Brain pericyte (primary cell): ENCODE measurements around the gene TMEM121.

Experiments used
- DNase-seq: peaks from one replicate; pipeline ENCODE4 v3.0.0-alpha.2; 2012; ENCODE audit warnings: low read depth, low spot score

TMEM121 gene

DNA sequence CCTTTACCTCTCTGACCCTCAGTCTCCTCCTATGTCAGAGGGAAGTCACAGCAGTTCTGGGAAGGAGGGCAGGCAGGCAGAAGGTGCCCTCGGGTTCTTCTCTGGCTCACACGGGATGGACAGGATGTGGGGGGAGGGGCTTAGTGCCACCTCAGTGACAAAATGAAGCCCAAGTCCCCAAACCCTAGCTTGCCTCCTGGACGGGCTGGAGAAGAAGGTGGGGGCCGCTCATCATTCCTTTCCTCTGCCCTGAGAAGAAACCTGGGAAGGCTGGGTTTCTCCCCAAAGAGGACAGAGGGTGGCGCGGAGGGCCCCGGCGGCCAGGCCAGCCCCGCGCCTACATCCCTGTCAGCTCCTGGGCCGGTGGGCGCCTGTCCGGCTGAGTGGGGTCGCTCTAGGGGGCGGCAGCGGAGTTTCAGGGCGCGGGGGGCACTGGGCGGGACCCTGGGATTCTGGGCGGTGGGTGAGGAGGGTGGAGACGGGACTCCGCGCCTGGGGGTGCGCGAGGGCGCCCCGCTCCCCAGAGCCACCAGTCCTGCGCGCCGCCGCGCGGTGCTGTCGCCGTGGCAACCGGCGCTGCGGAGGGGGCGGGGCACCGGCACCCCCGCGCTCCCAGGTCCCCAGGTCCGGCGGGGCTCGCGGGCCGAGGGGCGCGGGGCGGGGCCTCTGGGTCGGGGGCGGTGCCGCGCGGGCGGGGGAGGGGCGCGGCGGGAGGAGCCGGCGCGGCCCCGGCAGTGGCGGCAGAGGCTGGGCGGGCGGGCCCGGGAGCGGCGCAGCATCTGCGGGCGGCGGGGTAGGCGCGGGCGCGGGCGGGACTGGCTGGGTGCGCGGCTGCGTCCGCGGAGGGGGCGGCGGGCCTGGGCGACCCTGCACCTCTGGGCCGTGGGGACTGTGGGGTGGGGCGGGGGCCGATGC, at the start of gene TMEM121:
TSS of gene TMEM121 (plus strand) at position 723 of the 915 bp plus-strand sequence. CDS start 2,252 bp downstream, outside the sequence.
- no peak for DNase-seq

DNA sequence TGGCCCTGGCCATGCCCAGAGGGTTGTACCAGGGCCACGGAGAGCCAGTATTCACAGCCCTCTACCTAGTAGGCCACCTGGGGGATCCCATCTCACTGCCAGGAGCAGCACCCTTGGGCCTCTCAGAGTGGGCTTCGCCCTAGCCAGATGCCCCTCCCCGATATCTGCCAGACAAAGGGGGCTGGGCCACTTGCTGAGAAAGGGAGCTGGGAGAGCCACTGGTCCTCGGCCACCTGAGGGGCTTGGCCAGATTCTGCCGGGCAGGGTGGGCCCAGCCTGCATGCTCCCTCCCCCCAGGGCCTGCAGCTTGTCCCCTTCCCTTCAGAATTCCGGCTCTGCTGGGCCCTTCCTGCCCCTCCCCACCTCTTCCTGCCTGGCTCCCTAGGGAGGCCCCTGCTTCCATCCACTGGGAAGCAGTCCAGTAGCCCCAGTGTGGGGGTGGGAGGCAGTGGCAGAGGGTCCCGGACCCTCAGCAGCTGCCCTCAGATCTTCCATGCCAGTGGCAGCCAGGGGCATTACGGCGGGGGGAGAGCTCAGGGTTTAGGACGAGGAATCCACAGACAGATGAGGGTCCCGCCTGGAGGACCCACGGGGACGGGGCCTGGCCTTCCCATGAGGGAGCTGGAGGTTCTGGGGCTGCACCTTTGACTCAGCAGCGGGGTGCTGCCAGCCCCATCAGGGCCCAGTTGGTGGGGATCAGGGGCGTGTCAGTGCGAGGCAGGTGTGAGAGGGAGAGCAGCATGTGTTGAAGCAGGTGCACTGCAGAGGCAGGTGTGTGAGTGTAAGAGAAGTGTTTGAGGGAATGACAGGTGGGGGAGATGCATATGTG, 49.3 kb upstream of the TMEM121 start:
- DNase-seq: no peak

DNA sequence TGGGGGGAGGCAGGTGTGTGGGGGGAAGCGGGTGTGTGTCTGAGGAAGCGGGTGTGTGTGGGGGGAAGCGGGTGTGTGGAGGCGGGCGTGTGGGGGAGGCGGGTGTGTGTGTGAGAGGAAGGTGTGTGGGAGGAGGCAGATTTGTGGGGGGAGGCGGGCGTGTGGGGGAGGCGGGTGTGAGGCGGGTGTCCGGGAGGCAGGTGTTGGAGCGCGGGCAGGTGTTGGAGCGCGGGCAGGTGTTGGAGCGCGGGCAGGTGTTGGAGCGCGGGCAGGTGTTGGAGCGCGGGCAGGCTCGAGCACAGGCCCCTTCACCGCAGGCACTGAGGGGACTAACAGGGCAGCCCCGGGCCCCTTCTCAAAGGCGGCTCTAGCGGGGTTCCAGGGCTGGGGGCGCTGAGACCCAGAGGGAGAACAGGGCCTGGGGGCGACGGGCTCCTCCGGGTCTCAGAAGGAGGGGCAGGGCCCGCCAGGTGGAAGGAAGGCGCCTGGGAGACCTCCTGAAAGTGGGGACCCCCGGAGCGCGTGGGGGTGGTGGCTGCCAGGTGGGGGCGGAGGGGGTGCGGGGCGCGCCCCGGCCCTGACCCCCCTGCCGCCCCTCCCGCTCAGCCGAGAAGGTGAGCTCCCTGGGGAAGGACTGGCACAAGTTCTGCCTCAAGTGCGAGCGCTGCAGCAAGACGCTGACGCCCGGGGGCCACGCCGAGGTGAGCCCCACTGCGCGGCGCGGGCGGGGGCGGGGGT, 48.6 kb upstream of the TMEM121 start:
- no peak for DNase-seq

DNA sequence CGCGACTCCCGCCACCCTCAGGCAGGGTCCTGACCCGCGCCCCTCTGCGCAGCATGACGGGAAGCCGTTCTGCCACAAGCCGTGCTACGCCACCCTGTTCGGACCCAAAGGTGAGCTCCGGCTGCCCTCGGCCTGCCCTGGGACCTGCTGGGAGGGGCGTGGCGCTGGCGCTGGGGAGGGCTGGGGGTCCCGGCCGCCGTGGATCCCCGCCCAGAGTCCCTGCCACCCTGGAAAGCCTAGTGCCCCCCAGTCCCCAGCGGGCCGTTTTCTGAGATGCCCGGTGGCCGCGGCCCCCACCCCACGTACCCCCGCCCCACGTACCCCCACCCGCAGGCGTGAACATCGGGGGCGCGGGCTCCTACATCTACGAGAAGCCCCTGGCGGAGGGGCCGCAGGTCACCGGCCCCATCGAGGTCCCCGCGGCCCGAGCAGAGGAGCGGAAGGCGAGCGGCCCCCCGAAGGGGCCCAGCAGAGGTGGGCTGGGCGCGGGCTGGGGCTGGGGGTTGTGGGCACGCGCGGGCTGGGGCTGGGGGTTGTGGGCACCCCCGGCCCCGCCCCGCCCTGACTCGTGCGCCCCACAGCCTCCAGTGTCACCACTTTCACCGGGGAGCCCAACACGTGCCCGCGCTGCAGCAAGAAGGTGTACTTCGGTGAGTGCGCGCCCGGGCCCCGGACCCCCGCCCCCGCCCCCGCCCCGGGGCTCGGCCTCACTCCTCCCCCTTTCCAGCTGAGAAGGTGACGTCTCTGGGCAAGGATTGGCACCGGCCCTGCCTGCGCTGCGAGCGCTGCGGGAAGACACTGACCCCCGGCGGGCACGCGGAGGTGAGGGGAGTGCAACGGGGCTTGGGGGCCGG, 47.8 kb upstream of the TMEM121 start:
- DNase-seq: no peak

DNA sequence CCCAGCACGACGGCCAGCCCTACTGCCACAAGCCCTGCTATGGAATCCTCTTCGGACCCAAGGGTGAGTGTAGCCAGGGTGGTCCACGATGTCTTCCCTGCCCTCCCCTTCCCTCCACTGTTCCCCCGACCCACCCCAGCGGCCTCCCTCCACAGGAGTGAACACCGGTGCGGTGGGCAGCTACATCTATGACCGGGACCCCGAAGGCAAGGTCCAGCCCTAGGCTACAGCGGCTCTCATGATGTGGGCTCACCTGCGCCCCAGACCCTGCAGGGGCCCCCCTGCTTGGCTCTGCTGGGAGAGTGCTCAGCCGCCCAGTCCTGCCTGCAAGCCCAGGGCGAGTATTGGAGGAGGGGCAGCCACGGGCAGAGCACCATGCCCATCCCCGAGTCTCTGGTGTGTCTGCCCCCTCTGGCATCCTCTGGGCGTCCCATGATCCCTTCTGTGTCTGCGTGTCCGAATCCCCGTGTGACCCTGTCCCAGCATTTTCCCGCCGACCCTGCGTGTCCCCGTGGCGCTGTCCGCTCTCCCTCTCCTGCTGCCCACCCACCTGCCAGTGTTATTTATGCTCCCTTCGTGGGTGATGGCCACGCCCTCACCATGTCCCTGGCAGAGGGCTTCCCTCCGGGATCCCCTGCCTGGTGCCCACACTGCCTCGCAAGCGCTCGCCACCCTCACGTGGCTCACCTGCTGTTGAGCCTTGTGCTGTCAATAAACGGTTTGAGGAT, 46.8 kb upstream of the TMEM121 start:
- DNase-seq: no peak

DNA sequence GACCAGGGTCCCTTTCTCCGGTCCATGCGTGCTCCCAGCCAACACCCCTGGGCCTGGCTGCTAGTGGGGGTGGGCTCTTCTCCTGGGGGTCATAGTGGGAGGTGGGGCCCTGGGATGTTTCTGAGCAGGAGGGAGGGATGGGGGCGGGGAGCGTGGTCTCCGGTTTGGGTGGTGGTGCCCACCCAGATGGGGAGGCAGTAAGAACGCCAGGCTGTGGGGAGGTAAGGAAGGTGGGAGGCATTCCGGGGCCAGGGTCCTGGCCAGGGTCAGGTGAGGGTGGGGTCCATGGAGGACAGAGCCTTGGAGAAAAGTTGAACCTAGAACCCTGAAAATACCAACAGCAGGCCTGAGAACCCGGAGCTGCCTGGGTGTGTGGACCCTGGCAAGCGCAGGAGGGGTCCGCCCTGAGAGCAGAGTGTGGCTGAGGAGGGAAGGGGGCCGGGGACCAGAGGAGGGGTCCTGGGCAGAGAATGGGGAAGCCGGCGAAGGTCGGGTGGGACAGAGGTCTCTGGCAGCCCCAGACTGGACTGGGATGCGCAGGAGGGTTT, 46.1 kb upstream of the TMEM121 start:
- no peak for DNase-seq

DNA sequence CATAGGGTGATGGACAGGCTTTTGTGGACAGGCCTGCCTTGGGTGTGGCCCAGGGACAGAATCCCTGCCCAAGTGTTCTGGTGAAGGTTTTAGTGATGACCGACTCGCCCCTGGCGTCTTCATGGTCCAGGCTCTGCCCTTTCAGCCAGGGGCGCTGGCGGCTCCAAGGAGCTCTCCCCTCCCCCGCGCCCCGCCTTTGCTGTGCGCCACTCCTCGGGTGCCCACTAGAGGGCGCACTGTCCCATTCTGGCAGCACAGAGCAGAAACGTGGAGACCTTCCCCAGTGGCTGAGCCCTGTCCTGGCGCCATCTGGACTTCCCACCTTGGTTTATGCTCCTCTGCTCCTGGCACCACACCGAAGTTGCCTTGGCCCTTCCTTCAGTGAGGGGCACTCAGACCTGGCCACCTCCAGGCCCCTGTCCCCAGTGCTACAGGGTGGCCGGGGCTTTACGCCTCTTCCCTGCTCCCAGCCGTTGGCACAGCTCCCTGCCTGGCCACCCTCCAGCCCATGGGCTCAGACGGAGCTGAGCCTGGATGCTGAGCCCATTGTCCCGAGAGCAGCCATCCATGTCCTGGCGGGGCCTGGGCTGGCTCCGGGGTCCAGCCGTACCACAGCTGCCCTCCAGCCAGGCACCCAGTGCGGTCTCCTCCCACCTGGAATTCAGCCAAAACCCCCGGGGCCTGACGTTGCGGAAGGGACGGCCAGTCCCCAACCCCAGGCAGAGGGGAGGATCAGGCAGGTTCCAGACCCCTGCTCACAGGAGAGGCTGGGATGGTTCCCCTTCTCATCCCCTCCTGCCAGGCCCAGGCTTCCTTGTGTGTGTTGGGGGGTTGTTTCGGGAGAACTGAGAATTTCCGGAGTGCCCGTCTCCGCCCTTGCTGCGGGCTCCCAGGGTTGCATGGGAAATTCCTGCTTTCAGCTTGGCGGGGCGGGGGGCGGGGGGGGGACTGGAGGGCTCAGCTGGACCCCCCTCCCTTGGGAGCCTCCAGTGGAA, 45.3 kb upstream of the TMEM121 start:
- peak; percentile 62 for DNase-seq

DNA sequence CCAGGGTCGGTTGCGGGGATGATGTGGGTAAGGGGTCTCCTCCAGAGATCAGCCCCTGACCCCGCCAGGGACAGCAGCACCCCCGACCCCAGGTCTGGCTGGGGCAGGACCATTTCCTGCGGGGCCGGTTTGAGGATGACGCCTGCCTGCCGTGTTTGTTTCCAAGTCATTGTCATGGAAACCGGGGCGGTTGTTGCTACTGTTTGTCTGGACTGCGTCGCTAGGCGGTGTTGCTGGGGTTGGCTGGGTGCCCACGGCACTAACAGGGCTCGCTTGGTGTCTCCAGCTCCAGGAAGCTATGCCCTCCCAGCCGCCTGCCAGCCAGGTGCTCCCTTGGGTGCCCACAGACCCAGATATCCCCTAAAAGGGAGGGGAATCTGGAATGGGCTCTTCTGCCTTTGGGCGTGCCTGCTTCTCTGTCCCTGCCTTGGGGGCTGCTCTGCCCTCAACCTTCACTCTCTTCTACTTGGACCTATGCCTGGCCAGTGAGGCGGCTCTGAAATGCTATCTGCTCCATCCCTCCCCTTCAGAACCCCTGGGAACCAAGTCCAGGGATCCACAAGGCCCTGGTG, 44.4 kb upstream of the TMEM121 start:
- DNase-seq: peak; percentile 65

DNA sequence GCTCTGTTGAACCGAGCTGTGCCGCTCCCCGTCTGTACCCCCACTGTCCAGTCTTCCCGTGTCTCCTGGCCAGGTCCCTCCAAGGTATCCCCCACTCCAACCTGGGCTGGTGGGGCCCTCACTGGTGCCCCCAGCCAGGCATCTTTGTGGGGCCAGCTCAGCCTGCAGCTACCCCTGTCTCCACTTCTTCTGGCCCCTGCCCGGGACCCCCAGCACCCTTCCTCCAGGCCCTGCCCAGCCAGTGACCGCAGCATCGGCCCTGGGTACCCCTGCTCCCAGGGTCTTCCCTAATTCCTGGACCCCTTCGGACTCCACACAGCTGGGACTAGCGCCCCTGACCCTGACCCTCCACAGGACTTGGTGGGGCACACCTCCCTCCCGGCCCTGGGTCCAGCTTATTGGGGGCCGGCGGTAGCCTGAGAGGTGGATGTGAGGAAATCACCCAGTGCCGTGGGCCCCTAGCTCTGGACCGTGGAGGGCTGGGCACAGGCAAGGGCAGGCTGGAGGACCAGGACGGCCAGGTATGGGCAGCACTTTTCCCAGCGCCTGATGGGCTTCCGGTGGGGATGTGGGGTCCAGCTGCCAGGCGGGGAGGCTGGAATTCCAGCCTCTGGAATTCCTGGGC, 43.8 kb upstream of the TMEM121 start:
- no peak for DNase-seq

DNA sequence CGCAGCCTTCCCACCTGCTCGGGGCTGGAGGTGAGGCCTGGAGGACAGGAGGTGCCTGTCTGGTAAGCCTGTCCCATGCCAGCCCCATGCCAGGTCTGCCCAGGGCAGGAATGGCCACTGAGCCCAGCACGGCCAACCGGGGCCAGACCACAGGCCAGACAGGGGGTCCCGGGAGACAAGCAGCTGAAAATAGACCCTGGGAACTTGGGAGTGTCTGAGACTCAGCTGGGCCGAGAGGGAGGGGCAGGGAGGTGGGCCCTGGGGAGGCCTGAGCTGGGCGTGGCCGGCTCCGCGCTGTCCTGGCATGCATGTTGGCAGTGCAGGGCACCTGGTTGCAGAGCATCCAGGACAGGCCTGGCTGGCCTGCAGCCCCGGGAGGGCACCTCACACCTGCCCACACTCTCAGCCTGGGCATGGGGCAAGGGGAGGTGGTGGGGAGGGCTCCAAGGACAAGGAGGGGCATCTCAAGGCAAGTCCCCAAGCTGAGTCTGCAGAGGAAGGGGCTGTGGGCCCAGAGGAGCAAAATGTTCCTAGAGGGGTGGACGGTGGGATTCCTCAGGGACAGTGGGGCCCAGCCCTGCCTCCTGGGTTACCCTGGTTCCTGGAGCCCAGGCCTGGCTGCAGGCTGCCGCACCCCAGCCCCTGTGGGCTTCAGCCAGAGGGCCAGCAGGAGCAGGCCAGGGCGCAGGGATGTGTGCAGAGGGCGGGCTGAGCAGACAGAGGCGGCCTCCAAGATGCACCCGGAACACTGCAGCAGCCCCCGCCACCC, 42.9 kb upstream of the TMEM121 start:
- no peak for DNase-seq

DNA sequence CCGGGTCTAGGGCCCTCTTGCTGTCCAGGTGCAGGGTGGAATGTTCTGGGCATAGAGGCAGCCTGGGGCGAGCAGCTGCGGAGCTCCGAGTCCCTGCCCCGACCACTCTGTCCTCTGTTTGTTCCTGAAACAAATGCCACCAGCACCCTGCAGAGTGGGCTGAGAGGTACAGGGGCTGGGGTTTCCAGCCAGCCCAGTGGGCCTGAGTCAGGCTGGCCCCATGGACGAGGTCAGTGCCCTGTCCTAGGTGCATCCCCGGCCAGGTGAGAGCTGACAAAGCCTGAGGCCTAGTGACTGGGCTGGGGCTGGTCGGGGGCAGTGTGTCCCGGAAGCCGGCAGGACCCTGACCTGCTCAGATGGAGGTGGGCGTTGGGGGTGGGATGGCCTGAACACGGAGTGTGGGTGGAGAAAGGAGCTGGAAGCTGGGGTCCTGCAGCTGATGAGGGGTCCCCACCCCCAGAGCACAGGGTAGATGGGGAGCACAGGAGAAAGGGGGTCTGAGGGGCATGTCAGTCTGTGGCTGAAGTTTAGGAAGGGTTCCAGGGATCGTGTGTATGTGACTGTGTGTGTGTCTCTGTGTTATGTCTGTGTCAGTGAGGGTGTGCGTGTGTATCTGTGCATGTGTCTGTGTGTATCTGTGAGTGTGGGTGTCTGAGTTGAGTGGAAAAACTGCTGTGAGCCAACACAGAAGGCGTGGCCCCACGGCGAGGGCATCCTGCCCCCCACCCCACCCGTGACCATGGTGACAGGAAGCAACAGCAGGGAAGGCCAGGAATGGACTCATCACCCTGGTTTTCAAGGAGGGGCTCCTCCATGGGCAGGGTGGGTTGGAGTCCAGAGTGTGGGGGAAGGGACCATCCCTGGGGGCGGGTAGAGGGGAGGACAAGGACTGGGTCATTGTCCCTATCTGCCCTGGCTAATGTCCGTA, 42.0 kb upstream of the TMEM121 start:
- no peak for DNase-seq

DNA sequence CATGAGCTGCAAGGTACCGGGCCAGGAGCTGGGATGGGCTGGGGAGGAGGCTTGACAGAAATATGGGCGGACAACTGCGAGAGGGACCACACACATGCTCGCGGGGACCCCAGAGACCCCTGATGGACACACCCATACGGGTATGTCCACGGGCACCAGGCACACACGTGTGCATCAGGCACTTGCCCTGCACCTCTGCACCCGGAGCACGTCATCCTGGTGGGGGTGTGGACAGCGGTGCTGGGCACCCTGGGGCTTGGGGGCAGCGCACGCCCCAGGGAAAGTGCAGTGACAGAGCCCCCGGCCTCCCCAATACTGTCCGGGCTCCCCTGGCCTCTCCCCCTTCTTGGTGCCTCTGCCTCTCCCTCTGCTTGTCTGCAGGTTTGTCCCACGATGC, 41.4 kb upstream of the TMEM121 start:
- no peak for DNase-seq

DNA sequence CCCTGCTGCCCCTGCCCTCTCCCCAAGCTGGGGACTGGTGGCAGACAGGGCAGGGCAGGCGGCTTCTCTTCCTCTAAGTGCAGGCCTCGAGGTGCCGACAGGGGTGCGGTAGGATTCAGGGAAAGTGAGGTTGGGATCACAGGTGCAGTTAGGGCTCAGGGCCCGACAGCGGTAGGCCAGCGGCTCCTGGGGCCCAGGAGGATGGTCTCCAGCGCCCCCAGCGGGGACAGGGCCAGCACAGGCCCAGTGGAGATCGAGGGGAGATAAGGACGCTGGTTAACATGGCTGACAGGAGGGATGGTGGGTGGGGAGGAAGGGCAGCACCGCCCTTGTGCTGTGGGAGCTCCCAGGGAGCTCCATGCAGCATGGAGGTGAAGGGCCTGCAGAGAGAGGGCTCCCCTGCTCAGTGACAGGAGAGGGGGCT, 40.6 kb upstream of the TMEM121 start:
- no peak for DNase-seq

DNA sequence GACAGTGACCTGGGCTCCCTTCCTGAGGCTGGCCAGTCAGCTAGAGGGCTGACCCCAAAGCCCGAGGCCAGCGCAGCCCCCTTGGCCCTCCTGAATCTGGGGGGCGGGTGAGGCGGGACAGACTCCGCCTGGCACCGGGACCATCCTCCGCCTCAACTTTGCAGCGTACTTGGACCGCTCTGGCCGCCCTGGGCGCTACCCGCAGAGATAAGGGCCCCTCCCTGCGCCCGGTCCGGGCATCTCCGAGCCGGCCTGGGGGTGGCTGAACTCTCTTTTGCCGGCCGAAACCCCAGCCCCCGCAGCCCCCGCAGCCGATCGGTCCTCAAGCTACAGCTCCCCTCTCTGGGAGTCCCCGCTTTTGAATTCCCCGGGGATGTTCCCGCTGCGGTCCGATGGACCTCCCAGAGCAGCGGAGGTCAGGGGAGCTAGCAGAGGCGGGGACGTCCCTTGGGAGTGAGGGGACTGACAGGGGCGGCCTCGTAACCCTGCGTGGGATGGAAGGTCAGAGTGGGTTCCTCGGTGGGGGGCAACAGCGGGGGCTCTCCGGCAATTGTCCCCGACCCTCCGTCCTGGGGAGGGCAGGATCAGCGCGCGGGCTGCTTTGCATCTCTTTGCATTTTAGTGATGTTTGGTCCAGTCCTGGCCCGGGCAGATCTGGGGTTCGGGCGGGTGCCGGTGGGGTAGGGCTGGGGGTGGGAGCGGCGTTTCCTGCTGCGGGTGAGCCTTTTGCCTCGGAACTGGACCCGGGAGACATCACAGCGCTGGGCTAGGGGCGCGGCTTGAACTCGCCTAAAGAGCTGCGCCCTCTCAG, 40.0 kb upstream of the TMEM121 start, which contains the start of gene CRIP1:
TSS of gene CRIP1 (plus strand) at position 724 of the 811 bp plus-strand sequence. CDS start 374 bp downstream, outside the sequence.
- no peak for DNase-seq

DNA sequence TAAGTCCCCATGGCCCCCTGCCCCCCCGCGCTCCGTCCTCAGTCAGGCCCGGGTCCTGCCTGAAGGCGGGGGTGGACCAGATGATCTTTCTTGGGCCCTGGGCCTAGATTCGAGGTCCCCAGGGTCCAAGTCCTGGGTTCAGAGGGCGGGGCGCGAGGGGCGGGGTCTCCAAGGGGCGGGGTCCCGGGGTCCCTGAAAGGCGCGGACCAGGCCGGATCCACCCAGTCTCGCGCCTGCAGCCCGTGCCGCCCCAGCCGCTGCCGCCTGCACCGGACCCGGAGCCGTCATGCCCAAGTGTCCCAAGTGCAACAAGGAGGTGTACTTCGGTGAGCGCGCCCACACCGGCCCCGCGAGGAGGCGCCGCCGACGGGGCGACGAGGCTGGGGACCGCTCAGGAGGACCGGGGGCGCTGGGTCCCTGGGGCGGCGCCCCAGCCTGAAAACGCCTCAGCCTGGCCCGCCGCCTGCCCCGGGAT, 39.4 kb upstream of the TMEM121 start:
- DNase-seq: no peak
